HG03175 (cell line): ENCODE results near the gene GPR15LG.
"Not testable (repeated sequence)": the region's sequence is repeated elsewhere in the genome, so short reads cannot be mapped to it uniquely, and the experiment has no call there.

Experiments used
- ATAC-seq: cut with Tn5 transposase; IDR thresholded peaks from one replicate; pipeline ENCODE4 v1.9.1; 2021; ENCODE audit warnings: mild to moderate bottlenecking, moderate library complexity; ENCODE audit not compliant: unreplicated experiment

The GPR15LG gene

GRCh38 chr10:84164442-84164841 is 9.2 kb upstream of the GPR15LG start:
- ATAC-seq = no peak

GRCh38 chr10:84166620-84167288 is 6.8 kb upstream of the GPR15LG start:
- ATAC-seq = peak; percentile 44

GRCh38 chr10:84167289-84167653 is 6.3 kb upstream of the GPR15LG start:
- peak; percentile 22 for ATAC-seq

DNA sequence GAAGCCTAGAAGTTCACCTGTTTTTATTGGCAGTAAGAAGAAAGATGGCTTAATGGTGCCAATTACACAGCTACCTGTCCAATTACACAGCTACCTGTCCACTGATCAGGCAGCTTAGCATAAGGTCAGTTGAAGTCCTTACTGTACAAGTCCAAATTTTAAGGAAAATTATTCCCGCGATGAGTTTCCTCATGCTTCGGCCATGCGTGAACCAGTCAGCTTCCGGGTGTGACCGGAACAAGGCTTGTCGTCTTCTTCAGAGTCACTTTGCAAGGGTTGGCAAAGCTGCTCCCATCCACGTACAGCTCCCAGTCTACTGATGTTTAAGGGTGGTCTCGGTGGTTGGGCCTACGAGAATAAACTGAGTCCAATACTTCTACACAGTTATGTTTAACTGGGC is 5.2 kb upstream of the GPR15LG start:
- not testable (repeated sequence) for ATAC-seq

- ATAC-seq = not testable (repeated sequence)
These were observed 2.4 kb upstream of the GPR15LG start for GRCh38 chr10:84171237-84171636.

- ATAC-seq = peak; percentile 32
These were observed 1.7 kb upstream of the GPR15LG start for GRCh38 chr10:84171700-84172466.

DNA sequence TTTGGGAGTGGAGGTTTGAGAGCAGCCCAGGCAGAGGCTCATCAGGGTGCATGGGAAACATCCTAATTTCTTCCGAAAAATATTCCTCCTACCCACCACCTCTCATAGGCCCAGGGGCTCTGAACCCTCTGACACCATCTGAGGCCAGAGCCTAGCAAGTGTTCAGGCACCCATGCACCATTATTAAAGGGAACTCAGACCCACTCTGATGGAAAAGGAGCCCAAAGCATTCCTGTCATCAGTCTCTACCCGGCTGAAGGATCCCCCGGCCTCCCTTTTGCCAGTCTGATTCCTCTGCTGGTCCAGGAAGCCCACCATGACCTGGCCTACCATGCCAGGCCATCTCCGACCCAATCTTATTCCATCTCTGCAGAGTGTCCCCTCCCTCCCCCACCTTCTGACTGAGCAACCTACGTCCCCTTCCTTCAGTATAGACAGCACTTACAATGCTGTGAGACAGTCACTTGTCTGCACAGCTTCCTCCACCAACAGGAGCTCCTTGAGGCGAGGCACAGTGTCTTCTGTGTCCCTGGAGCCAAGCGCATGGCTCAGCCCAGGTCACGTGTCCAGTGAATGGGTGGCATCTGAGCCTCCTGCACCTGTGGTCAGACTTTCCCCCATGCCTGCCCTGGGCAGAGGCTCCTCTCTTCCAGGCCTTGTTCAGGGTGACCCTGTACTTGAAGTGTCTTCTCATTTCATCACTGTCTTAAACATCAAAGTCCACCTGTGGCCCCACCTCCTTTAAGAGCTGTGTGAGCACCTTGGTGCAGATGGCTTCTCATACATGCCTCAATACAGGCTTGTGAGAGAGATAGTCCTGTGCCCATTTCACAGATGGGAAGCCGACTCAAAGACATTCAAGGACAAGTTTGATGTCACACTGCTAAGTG is 889 bp upstream of the GPR15LG start:
- ATAC-seq = peak; percentile 57

- no peak for ATAC-seq
These were observed 1.8 kb downstream of the GPR15LG start for GRCh38 chr10:84175436-84175835.

- no peak for ATAC-seq
These were observed 2.8 kb downstream of the GPR15LG start for GRCh38 chr10:84176351-84176750.

DNA sequence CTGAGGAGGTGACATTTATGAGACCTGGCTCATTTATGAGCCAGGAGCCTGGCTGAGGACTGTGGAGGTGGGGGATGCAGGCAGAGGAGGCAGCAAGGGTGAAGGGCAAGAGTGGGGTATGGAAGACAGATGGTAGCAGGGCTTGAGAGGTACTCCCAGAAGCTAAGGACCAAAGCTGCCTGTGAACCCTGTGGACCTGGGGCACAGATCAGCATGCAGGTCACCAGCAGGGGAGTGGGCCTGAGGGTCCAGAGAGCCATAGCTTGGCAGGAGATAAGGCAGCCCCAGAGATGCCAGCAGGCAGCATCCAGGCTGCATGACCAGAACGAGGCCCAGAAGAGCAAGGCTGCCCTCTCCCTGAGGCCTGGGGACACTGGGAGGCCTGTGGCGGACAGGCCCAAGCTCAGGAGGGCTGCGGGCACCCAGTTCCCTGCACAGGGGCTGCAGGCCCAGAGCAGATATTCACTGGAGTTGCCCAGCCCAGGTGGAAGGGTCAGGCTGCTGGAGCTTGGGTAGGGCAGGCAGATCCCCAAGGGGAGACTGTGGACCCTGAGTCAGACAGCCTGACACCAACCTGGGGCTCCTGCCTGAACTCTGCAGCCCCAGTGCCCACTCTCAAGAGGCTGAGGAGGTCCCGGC is 3.4 kb downstream of the GPR15LG start:
- ATAC-seq = no peak

DNA sequence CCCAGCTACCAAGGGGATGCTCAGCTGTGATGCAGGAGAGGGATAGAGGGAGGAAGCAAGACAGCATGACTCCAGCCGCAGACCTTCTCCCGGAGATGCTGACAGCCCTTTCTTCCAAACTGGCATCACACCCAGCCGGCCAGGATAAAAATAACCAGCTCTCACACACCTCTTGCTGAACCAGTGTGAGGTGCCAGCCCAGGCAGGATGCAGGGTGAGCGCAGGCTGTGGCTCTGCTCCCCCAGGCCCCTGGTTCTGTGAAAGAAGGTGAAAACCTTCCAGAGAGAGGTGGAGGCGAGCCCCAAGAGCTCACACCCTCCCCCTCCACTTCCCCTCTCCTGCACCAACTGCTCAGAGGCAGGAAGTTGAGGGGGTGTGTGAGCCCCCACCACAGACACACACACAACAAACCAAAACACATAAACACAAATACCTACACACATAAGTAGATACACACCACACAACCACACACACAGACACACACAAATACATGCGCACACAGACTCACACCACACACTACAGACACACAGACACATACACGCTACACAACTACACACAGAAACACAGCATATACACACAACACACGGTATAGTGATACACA is 4.0 kb downstream of the GPR15LG start:
- ATAC-seq = peak; percentile 49

DNA sequence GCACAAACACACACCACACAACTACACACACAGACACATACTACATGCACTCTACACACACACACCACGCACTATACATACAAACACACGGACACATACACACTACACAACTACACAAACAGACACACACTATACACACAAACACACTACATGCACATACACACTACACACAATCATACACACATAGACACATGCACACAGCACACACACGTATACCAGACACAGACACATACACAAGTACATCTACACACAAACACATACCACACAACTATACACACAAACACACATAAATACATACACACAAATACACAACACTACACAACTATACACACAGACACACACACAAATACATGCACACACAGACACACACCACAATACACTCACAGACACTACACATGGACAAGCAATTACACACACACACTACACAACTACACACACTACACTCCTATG is 4.6 kb downstream of the GPR15LG start:
- ATAC-seq = no peak

- ATAC-seq = peak; percentile 90
These were observed 5.6 kb downstream of the GPR15LG start for GRCh38 chr10:84179059-84179710.

DNA sequence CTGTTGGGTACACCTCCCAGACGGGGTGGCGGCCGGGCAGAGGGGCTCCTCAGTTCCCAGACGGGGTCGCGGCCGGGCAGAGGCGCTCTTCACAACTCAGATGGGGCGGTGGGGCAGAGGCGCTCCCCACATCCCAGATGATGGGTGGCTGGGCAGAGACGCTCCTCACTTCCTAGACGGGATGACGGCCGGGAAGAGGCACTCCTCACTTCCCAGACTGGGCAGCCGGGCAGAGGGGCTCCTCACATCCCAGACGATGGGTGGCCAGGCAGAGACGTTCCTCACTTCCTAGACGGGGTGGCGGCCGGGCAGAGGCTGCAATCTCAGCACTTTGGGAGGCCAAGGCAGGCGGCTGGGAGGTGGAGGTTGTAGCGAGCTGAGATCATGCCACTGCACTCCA is 6.8 kb downstream of the GPR15LG start:
- ATAC-seq = not testable (repeated sequence)

DNA sequence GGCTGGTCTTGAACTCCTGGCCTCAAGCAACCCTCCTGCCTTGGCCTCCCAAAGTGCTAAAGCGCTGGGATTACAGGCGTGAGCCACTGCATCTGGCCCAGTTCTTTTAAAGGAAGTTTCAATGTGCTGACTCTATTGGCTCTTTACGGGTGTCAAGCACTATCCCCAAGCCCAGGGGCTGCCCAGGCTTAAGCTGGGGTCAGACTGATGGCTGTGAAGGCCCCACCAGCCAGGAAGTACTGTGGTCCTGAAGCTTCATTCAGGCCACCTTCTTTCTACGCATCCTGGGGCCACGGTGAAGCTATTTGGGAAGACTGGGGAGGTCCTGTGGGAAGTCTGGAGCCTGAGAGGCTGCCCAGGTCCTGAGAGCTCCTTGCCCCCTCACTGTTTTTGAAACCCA is 8.0 kb downstream of the GPR15LG start:
- ATAC-seq = no peak

GRCh38 chr10:84184517-84184916 is 10.9 kb downstream of the GPR15LG start:
- ATAC-seq = no peak

DNA sequence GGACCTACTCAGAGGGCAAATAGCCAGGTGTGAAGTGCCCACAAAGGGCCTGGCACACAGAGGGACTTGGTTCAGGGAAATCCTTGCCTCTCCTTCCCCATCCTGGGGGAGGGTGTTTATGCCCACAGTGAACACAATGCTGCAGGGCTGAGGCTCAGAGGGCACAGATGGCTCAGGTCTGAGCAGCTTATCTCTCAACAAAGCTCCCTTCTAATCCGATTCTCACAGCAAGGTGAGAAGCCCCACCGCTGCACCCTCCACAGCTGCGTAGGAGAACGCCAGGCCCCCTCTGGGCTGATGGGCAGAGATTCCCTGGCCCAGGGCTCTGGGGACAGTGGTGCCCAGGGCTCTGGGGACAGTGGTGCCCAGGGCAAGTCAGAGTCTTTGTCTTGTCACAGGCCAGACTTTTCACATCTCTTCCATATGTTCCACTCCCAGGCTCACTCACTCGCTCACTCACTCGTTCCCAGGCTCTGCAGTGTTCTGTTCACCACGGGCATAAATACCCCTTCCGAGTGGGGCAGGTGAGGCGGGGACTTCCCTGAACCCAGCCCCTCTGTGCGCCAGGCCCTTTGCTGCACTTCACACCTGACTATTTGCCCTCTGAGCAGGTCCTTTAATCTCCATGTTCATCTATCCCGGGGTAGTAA is 12.1 kb downstream of the GPR15LG start:
- no peak for ATAC-seq

GRCh38 chr10:84188815-84189214 is 15.2 kb downstream of the GPR15LG start:
- no peak for ATAC-seq

GRCh38 chr10:84190621-84191020 is 17.0 kb downstream of the GPR15LG start:
- no peak for ATAC-seq

DNA sequence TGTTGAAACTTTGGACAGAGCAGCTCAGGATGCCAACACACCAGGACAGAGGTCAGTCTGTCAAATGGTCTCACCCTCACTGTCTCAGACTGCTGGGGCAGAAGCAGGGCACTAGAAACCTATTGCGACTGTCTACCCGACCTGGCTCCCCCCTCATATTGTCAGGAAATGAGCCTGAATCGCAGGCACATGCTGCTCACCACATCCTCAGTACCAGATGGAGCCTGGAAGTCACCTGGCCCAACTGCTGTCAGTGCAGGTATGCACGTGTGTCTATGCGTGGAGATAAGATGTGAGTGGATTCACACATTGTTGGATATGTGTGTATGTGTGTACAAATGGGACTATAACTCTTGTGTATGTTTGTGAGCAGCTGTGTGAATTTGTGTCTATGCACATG is 17.5 kb downstream of the GPR15LG start:
- no peak for ATAC-seq
